Measurements from ENCODE around the gene PDS5B. TPM values are rescaled to one million over a fixed set of nuclear protein-coding genes. Genes with fewer than 3 reads are reported as not detected.

Gene PDS5B
- total and polyA plus RNA-seq, 2 of the 8 experiments (the other 6 are each of a cell fraction or from before 2014, with no cell fraction given), result 5.5 to 54.6 TPM

DNA sequence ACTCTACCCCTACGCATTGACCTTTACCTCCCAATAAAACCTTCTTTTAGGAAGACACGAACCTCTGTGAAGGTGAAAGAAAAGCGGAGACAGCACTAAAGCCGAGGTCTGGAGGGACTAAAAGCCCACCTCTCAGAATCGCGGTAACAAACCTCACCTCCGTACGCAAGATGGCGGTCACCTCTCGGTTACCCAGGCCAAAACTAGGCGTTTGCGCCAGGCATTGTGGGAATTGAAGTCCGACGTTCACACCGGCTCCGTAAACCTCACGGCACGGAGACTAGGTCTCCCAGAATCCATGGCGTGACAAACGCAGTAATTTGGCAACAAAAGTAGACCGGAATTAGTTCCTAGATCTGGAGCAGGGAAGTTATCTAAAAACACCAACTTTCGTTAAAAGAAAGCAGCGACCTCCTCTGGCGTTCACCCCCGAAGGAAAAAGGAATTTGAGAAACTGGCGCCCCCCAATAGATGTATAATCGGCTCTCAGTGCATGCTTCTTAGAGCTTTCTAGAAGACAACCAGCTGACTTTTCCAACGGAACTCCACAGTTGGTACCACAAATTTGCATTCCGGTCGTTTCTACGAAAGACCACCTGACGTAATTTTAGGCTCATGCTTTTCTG, 47.5 kb upstream of the PDS5B start, which contains the start of gene N4BP2L2 (continued):
- TF ChIP-seq SRF (IDR thresholded peaks at IDR 0.05; ENCODE audit: low read depth, low read length) (no peak), RNF2 (IDR thresholded peaks at IDR 0.05; ENCODE audit: borderline replicate concordance, low read depth, low read length, missing control alignments, poor library complexity, severe bottlenecking) (no peak), CREB1 (IDR thresholded peaks at IDR 0.05) (peak; percentile 72), EP300 (IDR thresholded peaks at IDR 0.05; ENCODE audit: borderline replicate concordance in 1 of 2, low read depth in 2 of 2, low read length in 2 of 2) (no peak), CBX8 (IDR thresholded peaks at IDR 0.05; ENCODE audit: borderline replicate concordance, low read depth, low read length) (no peak), TBP (IDR thresholded peaks at IDR 0.05; ENCODE audit: low read depth, low read length) (peak; percentile 73), SIN3A (conservative IDR thresholded peaks at IDR 0.05 in 1 of 2, IDR thresholded peaks at IDR 0.05 in 1 of 2; ENCODE audit: low read depth in 1 of 2, low read length in 2 of 2) (peak in 1 of 2 experiments; percentile 73; a peak in 1 of 4 replicates), EGR1 (IDR thresholded peaks at IDR 0.05; ENCODE audit: borderline replicate concordance, low read depth, low read length) (no peak)
- TF ChIP-seq, protein P1, sequence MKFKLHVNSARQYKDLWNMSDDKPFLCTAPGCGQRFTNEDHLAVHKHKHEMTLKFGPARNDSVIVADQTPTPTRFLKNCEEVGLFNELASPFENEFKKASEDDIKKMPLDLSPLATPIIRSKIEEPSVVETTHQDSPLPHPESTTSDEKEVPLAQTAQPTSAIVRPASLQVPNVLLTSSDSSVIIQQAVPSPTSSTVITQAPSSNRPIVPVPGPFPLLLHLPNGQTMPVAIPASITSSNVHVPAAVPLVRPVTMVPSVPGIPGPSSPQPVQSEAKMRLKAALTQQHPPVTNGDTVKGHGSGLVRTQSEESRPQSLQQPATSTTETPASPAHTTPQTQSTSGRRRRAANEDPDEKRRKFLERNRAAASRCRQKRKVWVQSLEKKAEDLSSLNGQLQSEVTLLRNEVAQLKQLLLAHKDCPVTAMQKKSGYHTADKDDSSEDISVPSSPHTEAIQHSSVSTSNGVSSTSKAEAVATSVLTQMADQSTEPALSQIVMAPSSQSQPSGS (IDR thresholded peaks at IDR 0.05; ENCODE audit: low read length), result no peak

Measured in H1 (cell line).